ENCODE data around the gene C1orf35.

Gene C1orf35

DNA sequence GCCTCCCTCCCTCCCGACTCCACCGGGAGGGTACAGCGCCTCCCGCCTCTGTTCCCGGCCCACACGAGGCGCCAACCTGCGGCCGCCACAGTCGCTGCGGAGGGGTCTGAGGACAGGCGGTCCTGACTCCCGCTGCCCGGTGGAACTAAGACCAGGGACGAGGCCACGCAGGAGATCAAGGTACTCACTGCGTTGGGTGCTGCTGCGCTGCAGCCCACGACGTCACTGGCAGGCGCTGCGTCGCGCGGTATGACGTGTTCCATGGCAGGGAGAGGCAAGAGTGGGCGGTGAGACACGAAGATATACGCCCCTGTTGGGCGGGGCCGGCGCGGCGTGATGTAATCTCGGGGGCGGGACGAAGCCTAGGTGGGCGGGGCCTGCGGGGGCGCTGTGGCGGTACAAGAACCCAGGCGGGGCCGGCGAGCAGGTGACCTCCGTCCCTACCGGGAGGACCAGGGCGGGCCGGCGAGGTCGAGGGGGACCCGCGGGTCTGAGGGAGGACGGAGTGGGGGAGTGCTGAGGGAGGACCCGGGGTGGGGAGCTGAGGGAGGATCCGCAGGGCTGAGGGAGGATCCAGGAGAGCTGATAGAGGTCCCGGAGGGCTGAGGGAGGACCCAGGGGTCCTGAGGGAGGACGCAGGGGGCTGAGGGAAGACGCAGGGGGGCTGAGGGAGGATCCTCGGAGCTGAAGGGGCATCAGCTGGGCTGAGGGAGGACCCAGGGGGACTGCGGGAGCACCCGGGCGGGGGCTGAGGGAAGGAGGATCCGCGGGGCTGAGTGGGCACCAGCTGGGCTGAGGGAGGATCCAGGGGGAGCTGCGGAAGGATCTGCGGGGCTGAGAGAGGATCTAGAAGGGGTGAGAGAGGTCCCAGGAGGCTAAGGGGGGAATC lies 6.2 kb upstream of the C1orf35 start, which contains the start of gene MRPL55:
Gene MRPL55 (minus strand): TSS at position 227 of the 889 bp plus-strand sequence. CDS start 1,039 bp downstream, outside the sequence.
- peak; percentile 96 to 98 for DNase-seq (ENCODE audit: low read depth in 2 of 2)

DNA sequence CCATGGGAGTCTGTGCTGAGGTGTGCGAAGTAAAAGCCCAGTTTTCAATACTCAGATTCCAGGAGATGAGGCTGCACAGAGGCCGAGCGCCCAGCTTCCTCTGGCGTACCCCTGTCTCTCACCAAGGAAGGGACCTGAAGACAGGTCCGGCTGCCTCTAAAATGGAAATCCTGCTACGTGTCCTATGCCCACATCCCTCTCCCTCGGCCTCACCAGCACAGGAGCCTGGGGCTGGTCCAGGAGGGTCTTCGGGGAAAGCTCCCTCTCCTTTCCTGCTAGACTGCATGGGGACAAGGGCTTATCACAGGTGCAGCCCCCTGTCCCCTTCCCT lies 5.6 kb upstream of the C1orf35 start:
- DNase-seq (ENCODE audit: low read depth in 2 of 2): no peak

DNA sequence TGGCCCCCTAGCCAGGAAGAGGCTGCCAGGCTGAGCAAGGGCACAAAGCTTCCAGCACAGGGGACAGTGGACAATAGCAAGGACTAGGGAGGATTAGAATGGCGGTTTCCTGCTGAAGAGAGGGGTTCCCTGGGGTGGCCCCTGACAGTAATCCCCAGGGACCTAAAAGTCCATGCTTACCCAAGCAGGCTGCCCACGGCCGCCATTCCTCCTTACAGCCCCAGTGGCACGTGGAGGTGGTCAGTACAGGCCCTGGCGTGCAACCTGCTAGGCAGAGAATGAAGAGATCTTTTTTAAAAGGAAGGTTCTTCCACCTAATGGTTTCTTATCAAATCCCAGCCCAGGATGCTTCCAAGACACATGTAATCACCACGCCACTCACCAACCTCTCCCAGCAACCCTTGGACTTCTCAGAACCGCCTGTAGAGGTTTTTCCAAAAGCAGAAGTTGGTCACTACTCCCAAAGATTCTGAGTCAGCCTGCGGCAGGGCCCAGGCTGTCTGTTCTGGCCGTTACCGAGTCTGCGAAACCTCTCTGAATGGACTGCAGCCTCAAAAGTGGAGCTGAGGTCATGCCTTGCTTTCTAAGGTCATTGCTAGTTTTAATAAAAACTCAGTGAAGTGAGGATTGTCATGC lies 5.0 kb upstream of the C1orf35 start:
- no peak for DNase-seq (ENCODE audit: low read depth in 2 of 2)

DNA sequence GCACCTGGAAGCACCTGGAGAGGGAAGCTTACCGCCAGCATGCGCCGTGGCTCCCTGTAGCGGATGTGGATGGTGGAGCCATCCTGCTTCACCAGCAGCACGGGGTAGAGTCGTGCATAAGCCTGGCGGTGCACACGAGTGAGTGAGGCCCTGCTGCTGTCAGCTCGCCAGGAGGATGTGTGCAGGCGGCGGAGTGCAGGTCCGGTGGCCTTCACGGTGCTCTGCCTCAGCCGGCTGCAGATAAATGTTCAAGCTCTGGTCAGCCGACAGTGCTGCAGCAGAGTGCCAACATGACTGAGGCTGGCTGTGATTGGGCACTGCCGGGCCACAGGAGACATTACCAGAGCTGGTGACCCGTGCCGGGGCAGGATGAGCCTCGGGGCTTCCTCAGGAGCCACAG lies 4.5 kb upstream of the C1orf35 start:
- no peak for DNase-seq (ENCODE audit: low read depth in 2 of 2)

DNA sequence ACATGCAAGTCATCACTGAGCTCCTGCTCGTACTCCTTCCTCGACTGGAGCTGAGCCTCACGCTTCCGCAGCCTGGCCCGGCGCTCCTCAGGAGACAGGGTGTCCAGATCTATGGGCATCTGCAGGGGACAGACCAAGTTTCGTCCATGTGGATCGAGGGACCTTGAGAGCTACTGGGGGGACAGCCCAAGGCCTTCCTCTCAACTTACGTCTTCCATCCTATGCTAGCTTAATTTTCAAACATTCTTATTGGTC lies 3.6 kb upstream of the C1orf35 start:
- DNase-seq (ENCODE audit: low read depth in 2 of 2): no peak

DNA sequence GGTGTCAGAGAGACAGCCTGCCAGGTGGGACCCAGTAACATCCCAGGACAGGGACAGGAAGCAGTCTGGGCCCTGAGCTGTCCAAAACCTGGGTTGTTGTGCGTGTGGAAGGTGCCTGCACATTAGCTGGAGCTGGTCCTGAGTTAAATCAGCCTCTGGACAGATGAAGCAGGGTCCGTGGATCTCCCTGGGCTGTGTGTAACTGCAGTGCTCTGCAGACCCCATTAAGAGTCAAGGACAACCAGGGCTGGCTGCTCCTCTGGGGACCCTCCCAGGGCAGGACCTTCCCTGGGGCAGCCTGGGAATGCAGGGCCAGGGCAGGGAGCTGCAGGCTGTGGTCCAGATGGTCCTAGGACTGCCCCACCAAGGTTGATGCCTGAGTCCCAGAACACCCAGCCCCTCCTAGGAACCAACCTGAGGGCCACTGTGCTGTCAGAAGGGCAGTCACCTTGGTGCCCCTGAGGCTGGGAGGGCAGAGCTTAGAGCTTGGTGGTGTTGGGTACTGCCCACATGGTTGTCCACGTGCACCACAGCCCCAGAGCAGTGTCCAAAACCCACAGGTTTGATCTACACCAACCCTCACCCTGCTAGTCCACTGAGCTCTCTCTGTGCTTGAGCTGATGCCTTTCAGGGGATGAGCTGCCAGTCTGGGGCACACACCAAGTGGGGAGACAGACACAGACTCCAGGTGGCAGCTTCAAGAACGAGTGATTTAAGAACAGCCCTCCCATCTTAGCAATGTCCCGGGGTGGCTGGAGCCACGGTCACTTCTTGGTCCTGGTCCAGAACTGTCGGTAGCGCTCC lies 3.1 kb upstream of the C1orf35 start:
- DNase-seq (ENCODE audit: low read depth in 2 of 2): no peak

DNA sequence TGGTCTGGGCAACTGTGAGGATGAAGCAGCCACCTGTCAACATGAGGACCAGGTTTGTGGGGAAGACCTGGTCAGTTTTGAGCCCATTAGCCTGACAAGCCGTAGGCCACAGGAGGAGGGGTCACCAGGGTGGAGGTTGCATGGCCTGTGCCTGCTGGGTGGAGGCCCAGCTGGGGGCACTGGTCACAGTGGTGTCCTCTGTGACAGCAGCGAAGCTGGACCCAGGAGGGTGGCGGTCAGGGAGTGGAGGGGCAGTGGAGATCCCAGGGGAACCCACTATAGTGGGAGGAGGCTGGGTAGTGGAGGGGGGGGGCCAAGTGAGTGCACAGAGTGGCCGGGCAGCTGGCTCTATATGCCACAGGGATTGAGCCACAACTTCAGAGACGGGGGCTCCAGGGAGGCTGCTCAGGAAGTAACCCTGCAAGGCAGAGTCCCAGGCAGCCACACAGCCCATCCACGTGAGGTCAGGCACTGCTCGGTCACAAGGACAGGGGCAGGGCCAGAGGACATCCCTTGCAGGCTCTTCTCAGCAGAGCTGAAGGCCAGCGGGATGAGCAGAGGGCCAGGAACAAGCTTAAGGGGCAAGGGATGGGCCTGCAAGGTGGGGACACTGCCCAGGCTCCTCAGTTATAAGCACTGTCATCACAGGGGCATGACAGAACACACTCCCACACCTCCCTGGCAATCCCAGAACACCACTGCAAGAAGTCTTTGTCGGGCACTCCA lies 2.3 kb upstream of the C1orf35 start:
- no peak for DNase-seq (ENCODE audit: low read depth in 2 of 2)

DNA sequence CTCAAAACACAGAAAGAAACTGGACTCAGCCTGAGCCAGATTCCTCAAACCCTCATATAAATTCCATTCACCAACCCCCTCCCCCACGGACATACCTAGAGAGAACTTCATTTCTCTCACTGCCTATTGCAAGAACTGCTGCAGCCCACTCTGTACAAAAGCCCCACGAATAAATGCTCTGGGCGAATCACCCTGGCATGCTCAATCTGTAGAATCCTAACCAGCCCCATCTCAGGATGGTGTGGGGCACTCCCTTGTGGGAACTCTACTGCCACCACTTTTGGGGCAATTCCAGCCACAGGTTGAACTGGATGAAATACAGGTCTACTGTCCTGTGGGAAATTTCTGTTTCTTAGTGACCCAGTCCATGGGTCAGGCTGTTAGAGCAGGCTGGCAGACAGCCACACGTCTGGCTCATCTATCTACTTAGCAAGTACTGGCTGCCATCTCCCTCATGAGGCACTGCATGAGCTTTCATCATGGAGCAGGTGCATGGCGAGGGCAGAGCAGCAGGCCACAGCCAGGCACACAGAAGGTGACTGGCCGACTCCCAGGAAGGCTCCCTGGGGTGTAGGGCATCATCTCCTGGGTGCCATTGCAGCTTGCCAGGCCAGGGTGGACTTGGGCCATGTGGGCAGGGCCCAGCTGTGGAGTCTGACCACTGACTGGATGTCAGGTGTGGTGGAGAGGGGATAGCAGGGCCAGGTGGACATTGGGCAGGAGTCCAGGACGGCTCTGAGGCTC lies 1.6 kb upstream of the C1orf35 start:
- DNase-seq (ENCODE audit: low read depth in 2 of 2): no peak

DNA sequence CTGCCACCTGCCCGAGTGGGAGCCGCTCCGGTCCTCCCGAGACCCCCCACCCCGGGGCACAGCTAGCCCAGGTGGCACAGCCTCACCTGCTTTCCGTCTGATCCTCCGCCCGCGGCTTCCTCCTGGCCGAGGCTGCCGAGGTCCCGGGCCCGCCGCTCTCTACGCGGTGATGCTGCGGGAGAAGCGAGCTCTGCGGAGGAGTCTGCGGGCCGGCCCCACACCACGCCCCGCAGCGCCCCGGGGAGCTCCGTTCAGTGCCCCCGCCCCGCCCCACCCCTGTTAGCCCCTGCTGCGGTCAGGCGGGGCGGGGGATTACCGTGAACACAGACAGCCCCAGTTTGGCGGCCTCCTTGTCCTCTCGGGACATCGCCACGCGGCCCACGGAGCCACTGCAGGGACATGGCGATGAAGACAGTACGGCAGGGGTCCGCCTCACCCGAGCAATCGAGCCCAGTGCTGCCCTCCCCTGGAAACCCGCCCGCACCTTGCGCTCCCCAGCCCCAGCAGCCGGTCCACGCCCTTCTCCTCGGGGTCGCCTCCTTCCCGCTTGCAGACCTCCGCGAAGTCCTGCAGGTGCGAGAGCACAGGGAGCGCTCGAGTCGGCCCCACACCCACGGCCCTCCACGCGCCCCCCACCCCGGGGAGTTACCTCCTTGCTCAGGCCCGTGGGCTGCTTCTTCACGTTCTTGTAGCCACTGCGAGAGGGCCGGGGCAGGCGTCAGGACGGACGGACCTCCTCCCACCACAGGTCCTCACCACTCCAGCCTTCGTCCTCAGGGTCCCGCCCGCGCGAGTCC lies 933 bp downstream of the C1orf35 start:
- no peak for DNase-seq (ENCODE audit: low read depth in 2 of 2)

DNA sequence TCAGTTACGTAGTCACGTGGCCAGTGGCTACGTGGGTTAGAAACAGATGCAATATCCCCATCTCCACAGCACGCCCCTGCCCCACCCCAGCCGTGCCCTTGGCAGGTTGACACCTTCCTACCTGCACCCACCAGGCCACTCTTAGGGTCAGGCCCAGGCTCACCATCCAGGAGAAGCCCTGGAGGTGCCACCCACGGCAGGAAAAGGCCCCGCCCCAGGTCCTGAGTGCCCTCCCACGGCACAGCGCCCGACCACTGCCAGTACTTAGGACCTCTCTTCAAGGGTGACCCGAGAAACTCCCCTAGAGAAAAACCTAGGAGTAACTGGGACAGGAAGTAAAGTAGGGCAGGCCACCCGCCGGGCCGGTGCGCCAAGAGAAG lies 1.5 kb downstream of the C1orf35 start:
- no peak for DNase-seq (ENCODE audit: low read depth in 2 of 2)

DNA sequence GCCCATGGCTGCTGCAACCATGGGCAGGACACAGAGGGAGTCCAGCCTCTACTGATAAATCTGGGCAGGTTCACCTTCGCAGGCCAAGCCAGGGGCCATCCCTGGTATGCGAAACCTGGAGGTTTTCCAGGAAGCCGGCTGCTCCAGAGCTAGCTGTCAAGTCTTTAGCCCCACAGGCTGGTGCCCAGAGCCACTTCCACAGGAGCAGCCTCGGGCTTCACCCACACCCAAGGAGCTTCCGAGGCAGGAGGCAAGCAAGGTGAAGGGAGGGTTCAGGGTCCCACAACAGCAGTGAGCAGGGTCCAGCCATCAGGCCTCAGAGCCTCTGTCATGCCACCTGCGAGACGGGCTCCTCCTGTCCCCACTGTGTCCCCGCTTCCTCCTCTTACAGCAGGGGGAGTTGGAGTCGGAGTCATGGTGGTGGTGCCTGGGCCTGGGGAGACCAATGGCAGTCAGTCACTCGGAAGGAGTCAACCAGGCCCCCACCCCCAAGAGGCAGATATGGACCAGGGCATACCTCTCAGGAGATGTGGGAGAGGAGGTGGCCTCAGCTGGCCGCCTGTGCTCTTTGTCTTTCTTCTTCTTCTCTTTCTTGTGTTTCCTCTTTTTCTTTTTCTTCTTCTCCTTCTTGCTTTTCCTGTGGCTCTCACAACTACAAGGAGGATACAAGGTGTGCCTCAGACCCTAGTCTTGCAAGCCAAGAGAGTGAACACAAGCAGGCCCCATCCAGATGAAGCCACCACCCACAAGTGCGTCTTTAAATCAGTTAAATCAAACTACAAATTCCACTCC lies 2.1 kb downstream of the C1orf35 start:
- DNase-seq (ENCODE audit: low read depth in 2 of 2): no peak

DNA sequence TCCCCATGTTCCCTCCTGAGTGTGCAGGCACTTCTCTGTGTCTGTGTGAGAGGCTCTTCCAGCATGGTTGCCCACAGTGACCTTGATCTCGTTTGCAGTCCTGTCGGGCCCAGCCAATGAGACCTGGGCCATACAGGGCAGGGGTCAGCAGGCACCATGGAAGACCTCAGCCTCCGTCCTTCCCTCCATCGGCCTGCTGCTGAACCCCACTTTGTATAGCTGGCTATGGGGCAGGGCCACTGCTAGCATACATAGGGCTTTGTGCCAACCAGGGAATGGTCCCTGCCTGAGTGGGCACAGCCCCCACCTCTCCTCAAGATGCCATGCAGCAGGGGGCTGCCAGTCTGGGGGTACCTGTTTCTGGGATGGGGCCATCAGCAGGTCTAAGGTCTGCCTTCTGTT lies 3.8 kb downstream of the C1orf35 start:
- DNase-seq (ENCODE audit: low read depth in 2 of 2): no peak

DNA sequence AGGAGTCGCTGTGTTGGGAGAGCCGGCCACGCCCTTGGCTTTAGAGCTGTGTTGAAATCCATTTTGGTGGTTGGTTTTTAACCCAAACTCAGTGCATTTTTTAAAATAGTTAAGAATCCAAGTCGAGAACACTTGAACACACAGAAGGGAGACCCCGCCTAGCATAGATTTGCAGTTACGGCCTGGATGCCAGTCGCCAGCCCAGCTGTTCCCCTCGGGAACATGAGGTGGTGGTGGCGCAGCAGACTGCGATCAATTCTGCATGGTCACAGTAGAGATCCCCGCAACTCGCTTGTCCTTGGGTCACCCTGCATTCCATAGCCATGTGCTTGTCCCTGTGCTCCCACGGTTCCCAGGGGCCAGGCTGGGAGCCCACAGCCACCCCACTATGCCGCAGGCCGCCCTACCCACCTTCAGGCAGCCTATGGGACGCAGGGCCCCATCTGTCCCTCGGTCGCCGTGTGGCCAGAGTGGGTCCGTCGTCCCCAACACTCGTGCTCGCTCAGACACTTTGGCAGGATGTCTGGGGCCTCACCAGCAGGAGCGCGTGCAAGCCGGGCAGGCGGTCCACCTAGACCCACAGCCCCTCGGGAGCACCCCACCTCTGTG lies 4.7 kb downstream of the C1orf35 start:
- DNase-seq (ENCODE audit: low read depth in 2 of 2): no peak

DNA sequence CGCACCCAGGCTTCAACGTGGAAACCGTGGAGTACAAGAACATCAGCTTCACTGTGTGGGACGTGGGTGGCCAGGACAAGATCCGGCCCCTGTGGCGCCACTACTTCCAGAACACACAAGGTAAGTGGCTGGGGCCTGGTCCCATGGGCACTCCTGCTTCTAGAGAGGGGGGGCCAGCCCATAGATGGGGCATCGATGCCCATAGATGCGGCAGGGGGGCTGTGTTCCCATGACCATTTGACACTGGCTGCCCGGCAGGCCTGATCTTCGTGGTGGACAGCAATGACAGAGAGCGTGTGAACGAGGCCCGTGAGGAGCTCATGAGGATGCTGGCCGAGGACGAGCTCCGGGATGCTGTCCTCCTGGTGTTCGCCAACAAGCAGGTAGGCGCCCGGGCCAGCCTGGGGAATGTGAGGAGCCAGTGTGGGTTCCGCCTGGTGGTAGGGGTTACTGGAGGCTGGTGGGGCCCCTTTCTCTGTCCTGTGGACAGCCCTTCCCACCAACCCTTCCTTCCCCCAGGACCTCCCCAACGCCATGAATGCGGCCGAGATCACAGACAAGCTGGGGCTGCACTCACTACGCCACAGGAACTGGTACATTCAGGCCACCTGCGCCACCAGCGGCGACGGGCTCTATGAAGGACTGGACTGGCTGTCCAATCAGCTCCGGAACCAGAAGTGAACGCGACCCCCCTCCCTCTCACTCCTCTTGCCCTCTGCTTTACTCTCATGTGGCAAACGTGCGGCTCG lies 5.6 kb downstream of the C1orf35 start:
- DNase-seq (ENCODE audit: low read depth in 2 of 2): no peak

DNA sequence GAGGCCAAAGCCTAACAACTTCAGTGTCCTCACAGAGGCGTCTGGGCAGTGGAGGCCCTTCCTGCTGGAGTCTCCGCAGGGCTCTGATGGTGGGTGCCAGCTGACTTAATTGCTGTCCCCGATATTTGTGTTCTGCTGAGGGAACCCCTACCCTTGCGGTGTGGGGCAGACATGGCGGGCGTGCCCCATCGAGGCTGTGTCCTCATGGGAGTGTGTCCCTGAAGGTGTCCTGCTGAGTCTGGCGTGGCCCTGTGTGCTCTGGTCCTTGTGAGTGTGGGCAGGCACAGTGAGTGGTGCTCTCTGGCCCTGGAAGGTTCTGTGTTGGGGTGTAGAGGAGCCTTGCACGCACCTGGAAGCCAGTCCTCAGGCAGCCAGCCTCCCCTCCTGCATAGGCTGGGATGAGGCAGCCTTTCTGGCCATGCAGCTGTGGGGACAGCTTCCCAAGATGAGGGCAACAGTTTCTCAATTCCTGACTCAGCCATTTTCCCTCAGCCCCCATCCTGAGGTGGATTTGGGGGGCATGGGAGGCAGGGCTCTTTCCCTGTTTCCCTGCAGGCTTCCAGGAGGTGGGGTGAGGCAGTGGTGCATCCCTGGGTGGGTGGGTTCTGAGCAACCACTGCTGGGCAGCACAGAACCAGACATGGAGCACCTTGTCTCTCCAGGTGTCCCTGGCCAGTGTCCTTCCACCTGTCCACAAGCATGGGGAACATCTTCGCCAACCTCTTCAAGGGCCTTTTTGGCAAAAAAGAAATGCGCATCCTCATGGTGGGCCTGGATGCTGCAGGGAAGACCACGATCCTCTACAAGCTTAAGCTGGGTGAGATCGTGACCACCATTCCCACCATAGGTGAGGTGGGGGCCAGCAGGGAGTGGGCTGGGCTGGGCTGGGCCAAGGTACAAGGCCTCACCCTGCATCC lies 6.5 kb downstream of the C1orf35 start:
- DNase-seq (ENCODE audit: low read depth in 2 of 2): no peak

DNA sequence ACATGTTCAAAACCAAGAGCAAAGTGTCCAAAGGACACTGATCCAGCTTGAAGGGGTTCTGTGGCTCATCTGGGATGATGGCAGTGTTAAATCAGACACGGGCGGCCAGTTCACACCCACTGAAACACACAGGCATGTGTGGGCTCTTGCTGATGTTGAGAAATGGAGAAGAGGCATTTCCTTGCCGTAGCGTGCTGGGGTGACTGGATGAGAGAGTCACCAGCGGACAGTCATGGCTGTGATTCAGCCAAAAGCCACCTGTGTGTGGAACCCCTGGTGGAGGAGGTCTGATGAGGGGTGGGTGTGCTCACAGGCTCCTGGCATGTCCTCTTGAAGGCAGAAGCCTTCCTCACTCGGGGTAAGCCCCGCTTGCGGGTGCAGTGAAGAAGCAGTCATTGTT lies 7.2 kb downstream of the C1orf35 start:
- no peak for DNase-seq (ENCODE audit: low read depth in 2 of 2)

DNA sequence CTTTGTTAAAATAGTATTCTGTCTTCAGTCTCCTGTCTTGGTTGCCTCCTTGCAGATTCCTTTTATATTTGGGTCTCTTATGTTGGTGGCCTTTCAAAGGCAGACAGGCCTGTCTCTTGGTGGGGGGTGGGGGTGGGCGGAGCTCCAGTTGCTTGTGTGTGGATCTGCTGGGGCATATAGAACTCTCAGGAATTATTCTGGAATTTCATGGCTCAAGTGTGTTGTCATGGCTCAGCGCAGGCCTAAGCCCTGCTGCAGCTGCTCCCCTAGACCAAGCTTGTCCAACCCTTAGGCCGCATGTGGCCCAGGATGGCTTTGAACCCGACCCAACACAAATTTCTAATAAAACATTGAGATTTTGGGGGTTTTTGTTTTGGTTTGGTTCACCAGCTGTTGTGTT lies 8.0 kb downstream of the C1orf35 start:
- no peak for DNase-seq (ENCODE audit: low read depth in 2 of 2)

Data from stimulated activated CD8-positive, alpha-beta memory T cell treated with anti-CD3 and anti-CD28 coated beads, Interleukin-15, amount 100 ng/mL, for 4 hours (primary cell).